HCT116 (cell line): ENCODE data around the gene NARS2. TPM values are rescaled to one million over a fixed set of nuclear protein-coding genes. Genes with fewer than 3 reads are reported as not detected.

Experiments used
- ATAC-seq: fragments of 200-7000 bp; cut with Tn5 transposase; 2 replicates; pipeline ENCODE4 v1.9.1; 2020; ENCODE audit warnings: mild to moderate bottlenecking, moderate library complexity
- BruUV-seq: library from RNA; stranded (reverse); fragments of 400-500 nt; replicated peaks from 2 replicates; lab custom pipeline; 2021; lab: Mats Ljungman, UMichigan
- CTCF ChIA-PET: fragments of 300-600 bp; sonication (Branson Sonifier 250); formaldehyde crosslinking; loops from one replicate; lab custom pipeline; 2021; ENCODE audit warnings: antibody characterized with exemption; lab: Charles Lee
- POLR2A ChIA-PET: fragments of 300-600, 350-600 bp; sonication (Branson Sonifier 250); formaldehyde crosslinking; loops from one replicate; lab custom pipeline; 2021; ENCODE audit warnings: antibody characterized with exemption; lab: Charles Lee
- RAD21 ChIA-PET, 2 experiments: fragments of 300-600 bp; sonication (Branson Sonifier 250); formaldehyde crosslinking; loops; one replicate each; lab custom pipeline; 2023; ENCODE audit warnings: low total read pairs in 2 of 2; ENCODE audit not compliant: uncharacterized antibody in 2 of 2, unreplicated experiment in 2 of 2, low non-redundant PET in 1 of 2; lab: Charles Lee
- DNase-seq: peaks from one replicate; pipeline ENCODE4 v3.0.0-alpha.2; 2010; ENCODE audit warnings: low read depth, low spot score
- H2AFZ ChIP-seq: fragments of 200-600 bp; shearing (Covaris generic), sonication (generic); 2 replicates; pipeline ENCODE4 v1.6.1; 2017; ENCODE audit warnings: low read depth, mixed run types, mixed read lengths, antibody characterized with exemption, low read length; ENCODE audit not compliant: poor library complexity, severe bottlenecking
- H3K27ac ChIP-seq: 2 replicates; pipeline ENCODE4 v1.5.1; 2012; ENCODE audit warnings: low read depth, low read length
- H3K27me3 ChIP-seq: fragments of 200-600 bp; sonication (generic); 2 replicates; pipeline ENCODE4 v1.6.1; 2016; ENCODE audit warnings: mixed run types, low read length, mixed read lengths; ENCODE audit not compliant: insufficient read depth
- H3K36me3 ChIP-seq, 2 experiments: fragments of 200-500 bp in 1 of 2; fragments of 200-600 bp in 1 of 2; sonication (Bioruptor generic) in 1 of 2; sonication (generic) in 1 of 2; 2 replicates each; pipeline versions ENCODE4 v1.5.1 to v1.6.1; 2014 to 2016; ENCODE audit warnings: low read length in 2 of 2, inconsistent platforms in 1 of 2, mixed read lengths in 1 of 2, mixed run types in 1 of 2; ENCODE audit not compliant: insufficient read depth in 2 of 2, control insufficient read depth in 1 of 2
- H3K4me1 ChIP-seq, 2 experiments: fragments of 200-600 bp in 1 of 2; sonication (generic) in 1 of 2; 2 replicates each; pipeline versions ENCODE4 v1.5.1 to v1.6.1; 2012 to 2017; ENCODE audit warnings: low read length in 2 of 2, inconsistent platforms in 1 of 2, mild to moderate bottlenecking in 1 of 2, mixed read lengths in 1 of 2, mixed run types in 1 of 2, moderate library complexity in 1 of 2; ENCODE audit not compliant: insufficient read depth in 2 of 2, control insufficient read depth in 1 of 2
- H3K4me2 ChIP-seq: fragments of 200-600 bp; sonication (generic); 2 replicates; pipeline ENCODE4 v1.6.1; 2017; ENCODE audit warnings: mixed run types, low read length, mixed read lengths
- H3K4me3 ChIP-seq, 2 experiments: fragments of 200-600 bp in 1 of 2; sonication (generic) in 1 of 2; replicated peaks in 1 of 2; 2 replicates each; pipeline ENCODE4 v1.5.1; 2011 to 2016; ENCODE audit warnings: low read length in 2 of 2, control low read depth in 1 of 2, low read depth in 1 of 2, mild to moderate bottlenecking in 1 of 2, mixed read lengths in 1 of 2, mixed run types in 1 of 2
- H3K79me2 ChIP-seq: fragments of 200-600 bp; sonication (generic); 2 replicates; pipeline ENCODE4 v1.6.1; 2017; ENCODE audit warnings: mild to moderate bottlenecking, mixed run types, low read length, moderate library complexity, mixed read lengths; ENCODE audit not compliant: insufficient read depth
- H3K9ac ChIP-seq: fragments of 200-600 bp; sonication (generic); 2 replicates; pipeline ENCODE4 v1.6.1; 2016; ENCODE audit warnings: low read length, mixed read lengths
- H3K9me2 ChIP-seq: fragments of 200-600 bp; sonication (generic), shearing (Covaris generic); 2 replicates; pipeline ENCODE4 v1.6.1; 2017; ENCODE audit warnings: mixed run types, mild to moderate bottlenecking, moderate library complexity; ENCODE audit not compliant: insufficient read depth
- H3K9me3 ChIP-seq, 2 experiments: fragments of 200-500 bp in 1 of 2; fragments of 200-600 bp in 1 of 2; sonication (Bioruptor generic) in 1 of 2; sonication (generic) in 1 of 2; 2 replicates each; pipeline ENCODE4 v1.6.1; 2014 to 2017; ENCODE audit warnings: low read length in 2 of 2, mixed read lengths in 2 of 2, inconsistent platforms in 1 of 2, low read depth in 1 of 2, mild to moderate bottlenecking in 1 of 2, mixed run types in 1 of 2, moderate library complexity in 1 of 2; ENCODE audit not compliant: control insufficient read depth in 1 of 2, insufficient read depth in 1 of 2
- H4K20me1 ChIP-seq: fragments of 200-600 bp; sonication (generic), shearing (Covaris generic); 2 replicates; pipeline ENCODE4 v1.6.1; 2017; ENCODE audit warnings: mixed run types, mild to moderate bottlenecking, moderate library complexity; ENCODE audit not compliant: insufficient read depth
- ELF1 ChIP-seq: IDR thresholded peaks from 2 replicates; pipeline ENCODE4 v1.6.1; 2012; ENCODE audit warnings: low read depth, borderline replicate concordance
- EZH2phosphoT487 ChIP-seq: fragments of 200-600 bp; IDR thresholded peaks from 2 replicates; pipeline ENCODE4 v1.6.1; 2018; ENCODE audit warnings: antibody characterized with exemption, borderline replicate concordance
- FOSL1 ChIP-seq: IDR thresholded peaks from 2 replicates; pipeline ENCODE4 v1.6.1; 2012; ENCODE audit warnings: low read depth
- JUND ChIP-seq: IDR thresholded peaks from 2 replicates; pipeline ENCODE4 v1.6.1; 2012
- MAX ChIP-seq: IDR thresholded peaks from 2 replicates; pipeline ENCODE4 v1.6.1; 2012
- POLR2A ChIP-seq: IDR thresholded peaks from 2 replicates; pipeline ENCODE4 v1.7.0; 2011; ENCODE audit warnings: borderline replicate concordance; ENCODE audit not compliant: insufficient read depth, insufficient read length; ENCODE audit errors: extremely low read depth
- POLR2AphosphoS5 ChIP-seq: IDR thresholded peaks from 2 replicates; pipeline ENCODE4 v1.6.1; 2011; ENCODE audit warnings: mild to moderate bottlenecking, low read depth, low read length, moderate library complexity
- RAD21 ChIP-seq: IDR thresholded peaks from 2 replicates; pipeline ENCODE4 v1.6.1; 2012; ENCODE audit warnings: low read depth, mild to moderate bottlenecking
- REST ChIP-seq: IDR thresholded peaks from 2 replicates; pipeline ENCODE4 v1.6.1; 2012; ENCODE audit warnings: low read depth
- SIN3A ChIP-seq: IDR thresholded peaks from 2 replicates; pipeline ENCODE4 v1.6.1; 2012; ENCODE audit warnings: low read depth
- SRF ChIP-seq: IDR thresholded peaks from 2 replicates; pipeline ENCODE4 v1.6.1; 2012; ENCODE audit warnings: low read depth
- TCF7L2 ChIP-seq: IDR thresholded peaks from 2 replicates; pipeline ENCODE4 v1.7.0; 2011; ENCODE audit warnings: borderline replicate concordance, inconsistent platforms; ENCODE audit not compliant: insufficient read depth, insufficient read length; ENCODE audit errors: extremely low read depth
- ZNF274 ChIP-seq: fragments of 200-500 bp; sonication (Bioruptor generic); IDR thresholded peaks from 2 replicates; pipeline ENCODE4 v1.6.1; 2014; ENCODE audit warnings: mild to moderate bottlenecking, low read depth, low read length, inconsistent platforms
- intact Hi-C: fragments of 100-400 bp; cut with micrococcal nuclease; formaldehyde crosslinking; loops from 2 replicates; pipeline ENCODE4 v1.10.0; 2022
- total RNA-seq: library from RNA; stranded (reverse); gene quantifications from one replicate; pipeline ENCODE4 v1.2.1, GENCODE V29; 2021; ENCODE audit not compliant: unreplicated experiment

Gene NARS2
- total RNA-seq, 1 experiment from 2014 or later, result 26.0 TPM

- Histone ChIP-seq H4K20me1 (no peaks in the 10 kb centered on the region; the same call in 1 of the 2 replicates), H3K4me1 (peaks cover 0 to 12% of the 10 kb centered on the region in 2 experiments; a peak in 1 of 4 replicates), H3K79me2 (peaks cover 34% of the 10 kb centered on the region), H2AFZ (no peak overlapping the region), H3K4me2 (peak overlapping the region; percentile 79), H3K27me3 (no peaks in the 10 kb centered on the region), H3K27ac (no peak overlapping the region), H3K4me3 (peak overlapping the region; percentile 88 to 92), H3K36me3 (peaks cover 7 to 15% of the 10 kb centered on the region in 2 experiments; a peak in 3 of 4 replicates), H3K9me2 (no peaks in the 10 kb centered on the region), H3K9me3 (no peaks in the 10 kb centered on the region), H3K9ac (peak overlapping the region; percentile 90)
- RAD21 ChIA-PET, result no interaction called here
- CTCF ChIA-PET, result interaction anchor here (3.7 kb wide), 1 partner anchor 9 kb away, joined by 29 read pairs; no protein-coding TSS in a partner anchor
- DNase-seq, result no peak
- intact Hi-C loops, result no loop called here
- POLR2A ChIA-PET, result interaction anchor here (1.6 kb wide), 1 partner anchor 9 kb away, joined by 5 read pairs; no protein-coding TSS in a partner anchor
- TF ChIP-seq TCF7L2 (no peak), JUND (no peak), MAX (no peak), POLR2A (no peak), FOSL1 (no peak), EZH2phosphoT487 (no peak)
- ATAC-seq, result no peak
- BruUV-seq, result no TSS peak
Observed at GRCh38 chr11:78573271-78573670, 1.4 kb downstream of the NARS2 start.

- intact Hi-C loops, result no loop called here
- ChIA-PET CTCF (interaction anchor here (3.7 kb wide), 1 partner anchor 8 kb away, joined by 29 read pairs; no protein-coding TSS in a partner anchor), POLR2A (no interaction called here), RAD21 (no interaction called here)
- Histone ChIP-seq H3K9me2 (no peaks in the 10 kb centered on the region), H3K9ac (no peak overlapping the region), H3K79me2 (peaks cover 36% of the 10 kb centered on the region), H3K27me3 (no peaks in the 10 kb centered on the region), H4K20me1 (no peaks in the 10 kb centered on the region; the same call in 1 of the 2 replicates), H3K4me2 (no peak overlapping the region), H3K4me1 (peaks cover 0 to 12% of the 10 kb centered on the region in 2 experiments; a peak in 1 of 4 replicates), H3K36me3 (peaks cover 10 to 19% of the 10 kb centered on the region in 2 experiments; a peak in 3 of 4 replicates), H2AFZ (no peak overlapping the region), H3K4me3 (no peak overlapping the region), H3K9me3 (no peaks in the 10 kb centered on the region), H3K27ac (no peak overlapping the region)
- DNase-seq (no peak), ATAC-seq (no peak)
- no peak for TF ChIP-seq ELF1
- no peak for TF ChIP-seq JUND
- no peak for TF ChIP-seq TCF7L2
- TF ChIP-seq POLR2AphosphoS5, result no peak
- no peak for TF ChIP-seq SRF
- no peak for TF ChIP-seq REST
- no peak for TF ChIP-seq EZH2phosphoT487
- no peak for TF ChIP-seq RAD21
- TF ChIP-seq ZNF274, result no peak
- no peak for TF ChIP-seq SIN3A
- BruUV-seq, result no TSS peak
Observed at GRCh38 chr11:78572394-78572793, 2.3 kb downstream of the NARS2 start.
